Measurements from ENCODE around the gene DIAPH1. TPM values are rescaled to one million over a fixed set of nuclear protein-coding genes. Genes with fewer than 3 reads are reported as not detected.

DIAPH1 gene
- total RNA-seq, 1 donor from 2014 or later = 20.4 TPM

- Histone ChIP-seq H3F3A (ENCODE audit: low read depth) (peaks cover 20% of the 10 kb centered on the region), H3K4me3 (no peak overlapping the region), H4K20me1 (ENCODE audit: low read depth) (peaks cover 41% of the 10 kb centered on the region), H3K79me2 (ENCODE audit: low read depth) (peaks cover 7% of the 10 kb centered on the region), H3K27me3 (peaks cover 45% of the 10 kb centered on the region), H2AFZ (replicated peaks) (no peak overlapping the region), H3K9me3 (ENCODE audit: low read depth) (no peaks in the 10 kb centered on the region), H3K9ac (no peak overlapping the region), H3K36me3 (no peaks in the 10 kb centered on the region), H3K4me1 (peaks cover 10% of the 10 kb centered on the region), H3K27ac (no peak overlapping the region), H3K4me2 (no peak overlapping the region)
- H3K4me3 Mint-ChIP-seq = peak overlapping the region; percentile 41
- peaks cover 26% of the 10 kb centered on the region for H3K4me1 Mint-ChIP-seq
- peaks cover 10% of the 10 kb centered on the region for H3K27me3 Mint-ChIP-seq (ENCODE audit: insufficient read depth, low read depth)
- DNase-seq (ENCODE audit: low spot score) = no peak
- H3K36me3 Mint-ChIP-seq = peaks cover 69% of the 10 kb centered on the region
- TF ChIP-seq EZH2phosphoT487 (IDR thresholded peaks at IDR 0.05) (no peak), EZH2 (IDR thresholded peaks at IDR 0.05) (no peak)
- TF ChIP-seq, protein P1, sequence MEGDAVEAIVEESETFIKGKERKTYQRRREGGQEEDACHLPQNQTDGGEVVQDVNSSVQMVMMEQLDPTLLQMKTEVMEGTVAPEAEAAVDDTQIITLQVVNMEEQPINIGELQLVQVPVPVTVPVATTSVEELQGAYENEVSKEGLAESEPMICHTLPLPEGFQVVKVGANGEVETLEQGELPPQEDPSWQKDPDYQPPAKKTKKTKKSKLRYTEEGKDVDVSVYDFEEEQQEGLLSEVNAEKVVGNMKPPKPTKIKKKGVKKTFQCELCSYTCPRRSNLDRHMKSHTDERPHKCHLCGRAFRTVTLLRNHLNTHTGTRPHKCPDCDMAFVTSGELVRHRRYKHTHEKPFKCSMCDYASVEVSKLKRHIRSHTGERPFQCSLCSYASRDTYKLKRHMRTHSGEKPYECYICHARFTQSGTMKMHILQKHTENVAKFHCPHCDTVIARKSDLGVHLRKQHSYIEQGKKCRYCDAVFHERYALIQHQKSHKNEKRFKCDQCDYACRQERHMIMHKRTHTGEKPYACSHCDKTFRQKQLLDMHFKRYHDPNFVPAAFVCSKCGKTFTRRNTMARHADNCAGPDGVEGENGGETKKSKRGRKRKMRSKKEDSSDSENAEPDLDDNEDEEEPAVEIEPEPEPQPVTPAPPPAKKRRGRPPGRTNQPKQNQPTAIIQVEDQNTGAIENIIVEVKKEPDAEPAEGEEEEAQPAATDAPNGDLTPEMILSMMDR (IDR thresholded peaks at IDR 0.05) = peak; percentile 31
- H3K9me3 Mint-ChIP-seq = peaks cover 70% of the 10 kb centered on the region
- no peak overlapping the region for H3K27ac Mint-ChIP-seq
These were observed 140.4 kb downstream of the DIAPH1 start for GRCh38 chr5:141478321-141478945.

DNA sequence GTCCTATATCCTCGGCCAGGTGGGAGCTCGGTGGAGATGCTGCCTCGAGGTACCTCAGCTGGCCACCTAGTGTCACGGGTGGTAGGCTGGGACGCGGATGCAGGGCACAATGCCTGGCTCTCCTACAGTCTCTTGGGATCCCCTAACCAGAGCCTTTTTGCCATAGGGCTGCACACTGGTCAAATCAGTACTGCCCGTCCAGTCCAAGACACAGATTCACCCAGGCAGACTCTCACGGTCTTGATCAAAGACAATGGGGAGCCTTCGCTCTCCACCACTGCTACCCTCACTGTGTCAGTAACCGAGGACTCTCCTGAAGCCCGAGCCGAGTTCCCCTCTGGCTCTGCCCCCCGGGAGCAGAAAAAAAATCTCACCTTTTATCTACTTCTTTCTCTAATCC, 141.0 kb downstream of the DIAPH1 start:
- H3K79me2 ChIP-seq (ENCODE audit: low read depth) = peaks cover under 1% of the 10 kb centered on the region

DNA sequence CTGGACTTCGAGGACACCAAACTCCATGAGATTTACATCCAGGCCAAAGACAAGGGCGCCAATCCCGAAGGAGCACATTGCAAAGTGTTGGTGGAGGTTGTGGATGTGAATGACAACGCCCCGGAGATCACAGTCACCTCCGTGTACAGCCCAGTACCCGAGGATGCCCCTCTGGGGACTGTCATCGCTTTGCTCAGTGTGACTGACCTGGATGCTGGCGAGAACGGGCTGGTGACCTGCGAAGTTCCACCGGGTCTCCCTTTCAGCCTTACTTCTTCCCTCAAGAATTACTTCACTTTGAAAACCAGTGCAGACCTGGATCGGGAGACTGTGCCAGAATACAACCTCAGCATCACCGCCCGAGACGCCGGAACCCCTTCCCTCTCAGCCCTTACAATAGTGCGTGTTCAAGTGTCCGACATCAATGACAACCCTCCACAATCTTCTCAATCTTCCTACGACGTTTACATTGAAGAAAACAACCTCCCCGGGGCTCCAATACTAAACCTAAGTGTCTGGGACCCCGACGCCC, 141.7 kb downstream of the DIAPH1 start:
- Histone ChIP-seq H3F3A (ENCODE audit: low read depth) (peaks cover 13% of the 10 kb centered on the region), H3K27ac (no peak overlapping the region), H2AFZ (replicated peaks) (no peak overlapping the region), H3K79me2 (ENCODE audit: low read depth) (no peaks in the 10 kb centered on the region), H3K27me3 (peaks cover 45% of the 10 kb centered on the region), H3K4me2 (peak overlapping the region; percentile 96), H4K20me1 (ENCODE audit: low read depth) (peaks cover 33% of the 10 kb centered on the region), H3K9ac (no peak overlapping the region), H3K4me1 (peaks cover 5% of the 10 kb centered on the region), H3K4me3 (peak overlapping the region; percentile 64), H3K9me3 (ENCODE audit: low read depth) (no peaks in the 10 kb centered on the region), H3K36me3 (no peaks in the 10 kb centered on the region)
- Mint-ChIP-seq H3K36me3 (peaks cover 61% of the 10 kb centered on the region), H3K9me3 (peaks cover 61% of the 10 kb centered on the region), H3K4me1 (peaks cover 15% of the 10 kb centered on the region), H3K4me3 (peak overlapping the region; percentile 6), H3K27ac (no peak overlapping the region), H3K27me3 (ENCODE audit: insufficient read depth, low read depth) (peaks cover 10% of the 10 kb centered on the region)
- DNase-seq (ENCODE audit: low spot score) = no peak
- TF ChIP-seq EZH2 (IDR thresholded peaks at IDR 0.05) (no peak), EZH2phosphoT487 (IDR thresholded peaks at IDR 0.05) (no peak)
- TF ChIP-seq, protein P1 (IDR thresholded peaks at IDR 0.05) = no peak

More for the DNA sequence above, 141.0 kb downstream of the DIAPH1 start:
- H3K27me3 Mint-ChIP-seq (ENCODE audit: insufficient read depth, low read depth) = peaks cover 10% of the 10 kb centered on the region
- Histone ChIP-seq H3K27ac (no peak overlapping the region), H3F3A (ENCODE audit: low read depth) (peaks cover 14% of the 10 kb centered on the region), H4K20me1 (ENCODE audit: low read depth) (peaks cover 35% of the 10 kb centered on the region), H3K27me3 (peaks cover 45% of the 10 kb centered on the region), H3K9me3 (ENCODE audit: low read depth) (no peaks in the 10 kb centered on the region), H2AFZ (replicated peaks) (no peak overlapping the region), H3K4me3 (no peak overlapping the region), H3K4me1 (peaks cover 5% of the 10 kb centered on the region), H3K4me2 (no peak overlapping the region), H3K36me3 (no peaks in the 10 kb centered on the region), H3K9ac (no peak overlapping the region)
- no peak overlapping the region for H3K4me3 Mint-ChIP-seq
- peaks cover 66% of the 10 kb centered on the region for H3K9me3 Mint-ChIP-seq
- peaks cover 20% of the 10 kb centered on the region for H3K4me1 Mint-ChIP-seq
- H3K36me3 Mint-ChIP-seq = peaks cover 66% of the 10 kb centered on the region
- TF ChIP-seq, protein P1 (IDR thresholded peaks at IDR 0.05) = no peak
- TF ChIP-seq EZH2 (IDR thresholded peaks at IDR 0.05) = no peak
- TF ChIP-seq EZH2phosphoT487 (IDR thresholded peaks at IDR 0.05) = no peak
- no peak for DNase-seq (ENCODE audit: low spot score)
- H3K27ac Mint-ChIP-seq = no peak overlapping the region

Data from neural progenitor cell (in vitro differentiated cells).